ENCODE results near the gene NHLRC2.
A peak's percentile ranks its signal among the peaks of the same experiment; 100 is the strongest.

NHLRC2 gene

DNA sequence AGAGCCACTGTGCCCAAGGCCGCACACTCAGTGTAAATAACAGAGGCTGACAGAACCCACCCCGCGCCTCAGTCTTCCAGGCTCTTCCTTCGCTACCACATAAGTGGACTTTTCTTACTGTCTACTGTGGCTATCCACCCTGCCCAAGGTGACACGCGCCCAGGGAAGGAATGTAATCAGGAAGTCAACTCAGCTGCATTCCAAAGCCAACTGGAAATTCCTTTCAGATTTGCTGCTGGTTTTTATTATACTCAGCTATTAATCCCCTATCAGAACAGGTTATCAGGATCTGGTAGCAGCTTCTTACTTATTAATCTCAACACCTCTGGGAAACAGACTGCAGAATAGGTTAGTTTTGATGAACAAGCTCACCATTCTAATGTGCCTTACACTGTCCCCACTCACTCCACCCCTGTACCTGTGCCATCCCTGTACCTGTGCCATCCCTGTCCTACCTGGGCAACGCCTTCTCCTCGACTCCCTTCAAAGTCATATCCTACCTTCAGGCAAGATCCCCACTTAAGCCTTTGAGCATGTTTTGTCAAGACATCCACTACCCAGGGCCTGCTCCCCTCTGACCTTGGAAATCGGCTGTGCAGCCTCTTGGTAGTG is 90.7 kb downstream of the NHLRC2 start:
- DNase-seq: no peak

DNA sequence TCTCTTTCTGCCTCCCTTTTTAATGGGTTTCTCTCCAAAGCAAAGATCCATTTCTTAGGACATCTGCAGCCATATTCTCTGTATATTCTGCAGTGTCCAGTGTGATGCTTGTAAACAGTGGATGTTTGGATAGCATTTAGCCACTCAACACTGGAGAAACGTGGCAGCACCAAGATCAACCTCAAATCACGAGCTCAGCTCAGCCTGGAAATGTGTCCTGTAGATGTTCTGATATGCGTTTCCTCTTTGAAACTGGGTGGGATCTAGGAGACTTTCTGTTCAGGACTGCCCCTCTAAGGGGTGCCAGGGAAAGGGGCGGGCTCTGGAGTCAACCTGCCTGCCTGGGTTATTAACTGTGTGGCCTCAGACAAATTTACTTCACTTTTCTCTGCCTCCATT is 91.2 kb downstream of the NHLRC2 start:
- DNase-seq: no peak

DNA sequence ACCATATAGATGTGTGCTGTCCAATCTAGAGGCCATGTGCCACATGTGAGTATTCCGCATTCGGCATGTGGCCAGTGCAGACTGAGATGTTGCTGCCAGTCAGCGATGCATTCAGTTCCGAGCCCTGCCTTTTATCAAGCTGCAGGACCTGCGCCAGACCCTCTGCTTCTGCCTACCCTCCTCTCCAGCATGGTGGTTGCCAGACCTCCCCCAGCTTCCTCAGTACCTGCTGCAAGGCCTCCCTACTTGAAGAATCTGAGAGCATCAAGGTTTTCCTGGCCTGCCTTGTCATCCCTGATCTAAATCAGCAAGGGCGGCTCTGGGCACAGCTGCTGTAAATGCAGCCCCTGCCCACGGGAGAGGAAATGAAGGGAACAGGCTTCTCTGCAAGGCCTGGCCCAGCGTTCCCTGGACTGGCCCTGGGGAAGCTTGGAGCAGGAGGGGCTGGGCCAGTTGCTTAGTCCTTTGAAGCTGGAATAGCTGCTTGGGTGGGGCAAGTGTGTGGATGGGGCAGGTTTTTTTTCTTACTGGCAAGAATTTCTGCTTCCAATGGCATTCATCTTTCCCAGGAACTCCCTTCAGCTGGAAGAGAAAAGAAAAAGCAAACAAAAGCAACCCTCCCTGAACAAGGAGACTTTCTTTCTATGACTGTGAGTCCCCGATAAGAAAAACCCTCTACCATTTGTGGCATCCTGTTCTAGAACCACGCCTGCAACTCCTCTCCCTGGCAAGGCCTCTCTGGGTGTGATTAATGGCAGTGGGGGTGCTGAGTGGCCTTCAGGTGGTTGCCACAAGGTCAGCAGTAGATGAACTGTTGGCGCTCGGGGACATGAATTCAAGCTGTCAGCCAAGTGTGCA is 93.0 kb downstream of the NHLRC2 start:
- DNase-seq: no peak

DNA sequence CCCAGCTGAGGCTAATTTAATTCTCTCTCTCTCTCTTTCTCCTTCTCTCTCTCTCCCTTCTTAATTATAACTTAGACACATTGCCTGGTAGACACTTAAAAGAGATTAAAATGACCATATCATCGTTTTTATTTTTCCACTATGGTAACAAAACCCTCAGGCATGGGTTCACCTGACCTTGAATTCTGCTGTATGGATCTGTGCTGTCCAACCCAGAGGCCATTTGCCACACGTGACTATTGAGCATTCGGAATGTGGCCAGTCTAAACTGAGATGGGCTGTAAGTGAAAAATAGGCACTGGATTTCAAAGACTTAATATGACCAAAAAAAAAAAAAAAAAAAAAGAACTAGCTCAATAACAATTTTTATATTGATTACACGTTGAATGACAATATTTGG is 93.6 kb downstream of the NHLRC2 start:
- no peak for DNase-seq

DNA sequence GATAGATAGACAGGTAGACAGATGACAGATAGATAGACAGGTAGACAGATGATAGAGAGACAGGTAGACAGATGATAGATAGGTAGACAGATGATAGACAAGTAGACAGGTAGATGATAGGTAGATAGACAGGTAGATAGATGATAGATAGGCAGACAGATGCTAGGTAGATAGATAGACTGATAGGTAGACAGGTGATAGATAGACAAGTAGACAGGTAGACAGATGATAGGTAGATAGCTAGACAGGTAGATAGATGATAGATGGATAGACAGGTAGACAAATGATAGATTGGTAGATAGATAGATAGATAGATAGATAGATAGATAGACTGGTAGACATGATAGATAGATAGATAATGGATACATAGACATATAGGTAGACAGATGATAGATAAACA is 95.8 kb downstream of the NHLRC2 start:
- DNase-seq: no peak

DNA sequence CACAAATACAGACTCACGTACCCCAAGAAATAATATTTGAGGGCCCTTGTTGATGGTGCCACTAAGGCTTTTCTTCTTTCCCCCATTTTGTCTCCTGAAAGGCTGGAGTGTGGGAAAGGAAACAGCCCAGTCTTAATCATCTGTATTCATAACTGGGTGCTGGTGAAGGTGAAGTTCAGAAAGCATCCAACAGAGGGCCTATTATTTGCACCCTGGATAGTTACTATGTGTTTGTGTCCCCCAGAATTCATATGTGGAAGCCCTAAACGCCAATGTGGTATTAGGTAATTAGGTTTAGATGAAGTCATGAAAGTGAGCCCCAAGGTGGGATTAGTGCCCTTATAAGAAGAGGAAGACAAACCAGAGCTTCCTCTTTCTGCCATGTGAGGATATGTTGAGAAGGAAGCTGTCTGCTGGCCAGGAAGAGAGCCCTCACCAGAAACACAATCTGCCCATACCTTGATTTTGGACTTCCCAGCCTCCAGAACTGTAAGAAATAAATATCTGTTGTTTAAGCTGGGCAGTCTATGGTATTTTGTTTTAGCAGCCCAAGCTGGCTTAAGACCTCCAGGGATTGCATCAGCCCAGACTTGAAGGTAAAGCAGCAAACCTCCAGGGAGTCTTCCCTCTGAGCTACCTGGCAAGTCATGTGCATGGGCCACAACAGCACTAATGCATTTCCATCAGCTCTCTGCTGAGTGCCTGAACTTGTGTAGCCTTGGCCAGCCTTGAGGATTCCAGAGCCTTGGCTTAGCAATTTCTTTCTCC is 99.2 kb downstream of the NHLRC2 start:
- DNase-seq: peak; percentile 43

DNA sequence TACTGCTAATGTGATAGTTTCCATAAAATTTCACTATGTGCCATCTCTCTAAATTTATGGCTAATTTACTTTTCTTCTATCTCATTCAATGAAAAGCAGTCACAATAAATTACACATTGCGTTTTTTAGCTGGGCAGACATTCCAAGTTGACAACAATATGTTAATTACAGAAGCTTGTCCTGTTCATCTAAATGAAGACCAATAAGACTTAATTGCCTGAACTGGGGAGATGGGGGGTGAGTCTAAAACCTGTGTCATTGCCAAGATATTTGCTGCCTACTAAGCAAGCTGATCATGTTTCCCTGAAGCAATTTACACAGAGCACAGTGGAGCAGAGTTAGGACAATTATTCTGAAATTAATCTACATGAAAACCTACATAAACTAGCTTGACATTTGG is 99.9 kb downstream of the NHLRC2 start:
- no peak for DNase-seq

DNA sequence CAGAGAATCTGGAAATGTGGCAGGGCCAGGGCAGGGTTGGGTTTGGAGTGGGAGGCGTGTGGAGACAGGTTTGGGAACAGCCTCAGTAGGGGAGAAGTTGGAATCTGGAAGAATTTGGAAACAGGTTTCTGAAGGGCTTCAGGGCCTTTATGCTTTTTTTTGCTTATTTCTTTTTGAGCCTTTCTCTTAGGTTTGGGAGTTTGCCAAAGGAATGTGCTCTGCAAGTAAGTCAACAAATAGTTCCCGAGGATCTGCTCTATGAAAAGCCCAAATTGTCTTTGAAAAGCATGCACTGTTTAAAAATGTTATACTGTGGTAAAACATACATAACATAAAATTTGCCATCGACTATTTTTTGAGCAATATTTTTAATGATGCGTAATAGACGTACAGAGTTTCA is 102.6 kb downstream of the NHLRC2 start:
- no peak for DNase-seq

DNA sequence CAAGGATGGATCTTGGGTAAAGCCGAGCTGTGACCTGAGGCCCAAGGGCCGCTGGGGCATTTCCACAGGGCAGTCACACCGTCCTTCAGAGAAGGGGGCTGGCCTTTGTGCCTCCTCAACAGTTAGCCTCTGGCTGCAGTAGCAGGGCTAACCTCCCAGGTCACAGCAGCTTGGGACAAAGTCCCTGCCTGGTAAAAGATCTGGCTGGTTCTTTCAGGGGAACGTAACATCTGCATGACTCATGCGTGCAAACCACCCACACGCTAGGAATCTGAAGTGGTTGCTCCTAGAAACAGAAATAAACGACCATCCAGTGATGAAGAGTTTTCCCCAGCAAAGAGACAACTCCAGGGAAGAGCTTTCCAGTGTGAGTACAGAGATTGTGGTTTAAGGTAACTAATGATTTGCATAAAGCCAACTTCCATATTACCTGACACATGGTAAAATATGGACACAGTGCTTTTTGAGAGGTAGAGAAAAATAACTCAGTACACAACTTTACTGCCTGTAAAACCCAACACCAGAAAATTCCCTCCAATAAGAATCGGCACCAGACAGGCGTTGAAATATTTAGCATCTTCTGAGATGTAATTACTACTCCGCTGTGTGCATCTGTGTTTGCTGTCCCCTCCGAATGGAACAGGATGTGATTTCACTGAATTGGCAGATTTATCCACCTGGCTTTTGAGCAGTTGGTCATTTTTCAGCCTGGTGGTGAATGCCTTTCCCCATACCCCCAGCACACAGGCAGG is 104.3 kb downstream of the NHLRC2 start:
- peak; percentile 69 for DNase-seq

DNA sequence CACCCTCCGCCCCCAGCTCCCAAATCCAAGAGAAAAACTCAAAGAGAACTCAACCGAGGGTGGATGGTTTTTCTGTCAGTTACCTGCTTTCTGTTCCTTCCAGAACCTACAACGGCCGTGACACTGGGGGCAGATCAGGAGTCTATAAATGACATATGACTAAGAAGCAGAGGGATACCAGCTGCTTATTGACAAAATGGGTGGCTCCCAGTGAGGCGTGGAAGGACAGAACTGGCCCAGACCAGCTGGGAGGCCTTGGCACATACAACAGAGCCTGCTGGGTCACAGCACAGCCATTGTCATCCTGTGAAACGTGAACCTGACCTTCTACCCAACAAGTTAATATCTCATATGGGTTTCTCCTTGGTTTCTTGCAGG is 104.9 kb downstream of the NHLRC2 start:
- no peak for DNase-seq

DNA sequence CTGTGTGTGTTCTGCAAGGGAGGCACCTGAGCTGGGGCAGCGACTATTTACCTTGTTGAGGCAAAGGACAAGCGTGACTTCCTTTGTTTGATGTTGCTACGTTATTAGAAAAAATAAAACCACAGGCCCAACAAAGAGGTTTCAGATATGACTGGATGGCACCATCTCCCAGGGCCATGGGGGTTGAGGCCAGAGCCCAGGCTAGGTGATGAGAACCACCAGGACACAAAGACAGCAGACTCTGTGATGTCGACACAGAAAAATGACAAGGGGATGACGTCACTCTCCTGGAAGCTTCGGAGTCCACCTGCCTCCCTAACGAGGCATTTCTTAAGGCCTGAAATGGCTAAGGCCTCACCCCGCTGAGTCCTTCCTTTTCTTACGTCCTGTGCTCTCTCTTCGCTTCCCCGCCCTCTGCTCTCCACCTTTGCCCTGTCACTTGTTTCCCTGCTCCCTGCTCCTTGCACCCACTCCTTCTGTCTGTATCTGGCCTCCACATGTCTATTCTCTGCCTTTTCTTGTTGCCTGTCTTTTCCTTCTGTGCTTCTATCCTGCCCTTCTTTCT is 106.2 kb downstream of the NHLRC2 start:
- no peak for DNase-seq

DNA sequence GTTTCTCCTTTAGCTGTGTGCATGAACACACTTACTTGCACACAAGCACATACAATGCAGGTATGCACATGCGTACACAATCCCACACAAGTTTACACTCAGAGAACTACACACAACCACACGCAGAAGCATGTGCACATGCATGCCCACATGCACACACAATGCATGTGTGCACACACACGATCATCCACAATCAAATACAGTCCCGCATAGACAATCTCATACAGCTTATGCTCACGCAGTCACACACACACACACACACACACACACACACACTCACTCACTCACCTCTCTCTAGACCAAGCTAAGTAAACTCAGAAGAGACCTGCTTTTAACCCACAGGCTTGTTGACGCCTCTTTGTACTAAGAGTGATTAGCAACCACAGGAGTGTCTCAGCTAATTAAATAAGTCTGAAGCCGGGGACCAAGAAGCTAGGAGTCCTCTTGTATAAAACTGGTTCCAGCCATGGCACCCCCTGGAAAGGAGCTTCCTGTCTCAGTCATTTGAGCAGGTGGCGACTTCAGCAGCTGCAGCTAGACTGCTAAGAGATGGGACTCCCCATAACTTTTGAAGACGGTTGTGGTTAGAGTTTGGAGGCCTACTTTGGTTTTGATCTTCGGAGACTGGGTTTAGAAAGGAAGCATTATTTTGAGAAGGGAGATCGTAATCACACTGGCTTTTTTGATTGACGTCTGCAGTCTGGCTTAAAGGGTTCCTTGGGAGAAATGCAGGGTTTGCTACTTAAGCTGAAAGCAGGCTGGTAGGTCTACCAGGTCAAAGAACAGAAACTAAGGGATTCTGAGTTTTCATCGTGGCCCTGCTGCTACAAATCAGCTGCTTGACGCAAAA is 106.9 kb downstream of the NHLRC2 start:
- no peak for DNase-seq

DNA sequence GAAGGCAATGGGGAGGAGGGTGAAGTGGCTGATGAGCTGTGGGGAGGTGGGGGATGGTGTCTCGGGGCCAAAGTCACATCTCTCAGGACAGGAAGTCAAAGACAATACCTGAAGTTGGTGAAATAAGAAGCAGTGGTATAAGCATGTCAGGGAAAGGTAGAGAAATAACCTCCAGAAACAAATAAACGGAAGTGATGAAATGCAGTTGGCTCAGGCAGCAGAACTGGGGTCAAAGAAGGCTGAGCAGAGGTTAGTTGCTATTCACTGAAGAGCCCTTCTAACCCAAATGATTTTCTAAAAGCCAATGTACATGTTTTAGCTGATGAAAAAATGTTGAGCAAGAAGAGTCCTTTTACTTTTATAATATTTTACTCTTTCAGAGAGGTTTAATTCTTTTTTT is 110.6 kb downstream of the NHLRC2 start:
- peak; percentile 38 for DNase-seq

DNA sequence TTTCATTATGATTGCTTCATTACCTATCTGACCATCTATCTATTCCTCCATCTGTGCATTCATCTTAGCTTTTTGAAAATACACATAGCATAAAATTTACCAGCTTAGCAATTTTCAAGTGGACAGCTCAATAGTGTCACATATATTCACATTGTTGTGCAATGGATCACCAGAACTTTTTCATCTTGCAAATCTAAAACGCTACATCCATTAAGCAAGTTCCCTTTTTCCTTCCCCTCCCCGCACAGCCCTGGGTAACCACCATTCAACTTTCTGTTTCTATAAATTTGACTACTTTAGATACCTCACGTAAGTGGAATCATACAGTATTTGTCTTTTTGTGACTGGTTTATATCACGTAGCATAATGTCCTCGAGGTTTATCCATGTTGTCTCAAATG is 111.2 kb downstream of the NHLRC2 start:
- peak; percentile 93 for DNase-seq
